H9 (cell line): ENCODE results near the gene PAPOLG. TPM values are rescaled to one million over a fixed set of nuclear protein-coding genes. Genes with fewer than 3 reads are reported as not detected.

Experiments
- DNase-seq: peaks from one replicate; pipeline ENCODE4 v3.0.0-alpha.2; 2017
- H2AFZ ChIP-seq: one replicate; pipeline ENCODE4 v1.6.1; 2013; ENCODE audit warnings: mild to moderate bottlenecking, low read length, control low read depth, moderate library complexity
- H2AK5ac ChIP-seq: 2 replicates; pipeline ENCODE4 v1.6.1; 2013; ENCODE audit warnings: low read length, control low read depth, mixed read lengths; ENCODE audit not compliant: insufficient read length
- H2BK120ac ChIP-seq: one replicate; pipeline ENCODE4 v1.6.1; 2013; ENCODE audit warnings: low read depth, mild to moderate bottlenecking, low read length, control low read depth, inconsistent platforms; ENCODE audit not compliant: poor library complexity, severe bottlenecking
- H2BK12ac ChIP-seq: 2 replicates; pipeline ENCODE4 v1.6.1; 2013; ENCODE audit warnings: low read length, control low read depth, mixed read lengths, low read depth; ENCODE audit not compliant: insufficient read length
- H2BK15ac ChIP-seq: 2 replicates; pipeline ENCODE4 v1.6.1; 2013; ENCODE audit warnings: low read depth, low read length, control low read depth
- H2BK20ac ChIP-seq: one replicate; pipeline ENCODE4 v1.6.1; 2013; ENCODE audit warnings: low read depth, mild to moderate bottlenecking, low read length, control low read depth, inconsistent platforms; ENCODE audit not compliant: poor library complexity, severe bottlenecking
- H2BK5ac ChIP-seq: 2 replicates; pipeline ENCODE4 v1.6.1; 2013; ENCODE audit warnings: low read length, control low read depth, mixed read lengths; ENCODE audit not compliant: insufficient read length
- H3K14ac ChIP-seq: 2 replicates; pipeline ENCODE4 v1.6.1; 2013; ENCODE audit warnings: low read length, control low read depth; ENCODE audit not compliant: insufficient read depth
- H3K18ac ChIP-seq: 2 replicates; pipeline ENCODE4 v1.6.1; 2013; ENCODE audit warnings: low read depth, mild to moderate bottlenecking, mixed read lengths, low read length, control low read depth; ENCODE audit not compliant: insufficient read length
- H3K23ac ChIP-seq: 2 replicates; pipeline ENCODE4 v1.6.1; 2013; ENCODE audit warnings: low read length, control low read depth, mixed read lengths, low read depth; ENCODE audit not compliant: insufficient read length
- H3K23me2 ChIP-seq: 2 replicates; pipeline ENCODE4 v1.6.1; 2013; ENCODE audit warnings: low read depth, mild to moderate bottlenecking, mixed read lengths, low read length, control low read depth; ENCODE audit not compliant: insufficient read length, poor library complexity, severe bottlenecking
- H3K27ac ChIP-seq: 2 replicates; pipeline ENCODE4 v1.5.1; 2013; ENCODE audit warnings: low read length, control low read depth, mixed read lengths, low read depth; ENCODE audit not compliant: insufficient read length
- H3K27me3 ChIP-seq: 2 replicates; pipeline ENCODE4 v1.6.1; 2013; ENCODE audit warnings: low read length, control low read depth, inconsistent platforms; ENCODE audit not compliant: insufficient read depth
- H3K4ac ChIP-seq: 2 replicates; pipeline ENCODE4 v1.6.1; 2013; ENCODE audit warnings: low read depth, mild to moderate bottlenecking, control low read depth, inconsistent platforms, low read length, moderate library complexity
- H3K4me1 ChIP-seq: 2 replicates; pipeline ENCODE4 v1.6.1; 2013; ENCODE audit warnings: low read length, control low read depth, inconsistent platforms; ENCODE audit not compliant: insufficient read depth
- H3K4me2 ChIP-seq: 2 replicates; pipeline ENCODE4 v1.6.1; 2013; ENCODE audit warnings: low read length, control low read depth, mixed read lengths; ENCODE audit not compliant: insufficient read length, insufficient read depth
- H3K56ac ChIP-seq: 2 replicates; pipeline ENCODE4 v1.6.1; 2013; ENCODE audit warnings: low read depth, mild to moderate bottlenecking, mixed read lengths, low read length, control low read depth; ENCODE audit not compliant: insufficient read length
- H3K79me1 ChIP-seq: 2 replicates; pipeline ENCODE4 v1.6.1; 2013; ENCODE audit warnings: low read depth, mild to moderate bottlenecking, moderate library complexity, low read length, control low read depth, inconsistent platforms; ENCODE audit not compliant: insufficient read depth, poor library complexity, severe bottlenecking
- H3K79me2 ChIP-seq: 2 replicates; pipeline ENCODE4 v1.6.1; 2013; ENCODE audit warnings: low read length, control low read depth, inconsistent platforms; ENCODE audit not compliant: insufficient read depth
- H3K9ac ChIP-seq: 2 replicates; pipeline ENCODE4 v1.6.1; 2013; ENCODE audit warnings: low read length, control low read depth, mixed read lengths; ENCODE audit not compliant: insufficient read length; ENCODE audit errors: extremely low read depth
- H3K9me3 ChIP-seq: one replicate; pipeline ENCODE4 v1.6.1; 2013; ENCODE audit warnings: low read depth, low read length, inconsistent platforms; ENCODE audit not compliant: control insufficient read depth
- H3T11ph ChIP-seq: one replicate; pipeline ENCODE4 v1.6.1; 2013; ENCODE audit warnings: mild to moderate bottlenecking, low read length, control low read depth, inconsistent platforms
- H4K20me1 ChIP-seq: one replicate; pipeline ENCODE4 v1.6.1; 2013; ENCODE audit not compliant: control insufficient read depth, insufficient read length, insufficient read depth
- H4K5ac ChIP-seq: 2 replicates; pipeline ENCODE4 v1.6.1; 2013; ENCODE audit warnings: low read depth, mild to moderate bottlenecking, mixed read lengths, low read length, control low read depth; ENCODE audit not compliant: insufficient read length
- H4K8ac ChIP-seq: replicated peaks from 2 replicates; pipeline ENCODE4 v1.6.1; 2013; ENCODE audit warnings: low read length, control low read depth, mixed read lengths, low read depth; ENCODE audit not compliant: insufficient read length
- H4K91ac ChIP-seq: 2 replicates; pipeline ENCODE4 v1.6.1; 2013; ENCODE audit warnings: low read depth, mild to moderate bottlenecking, moderate library complexity, mixed read lengths, low read length, control low read depth; ENCODE audit not compliant: insufficient read length
- H3K27ac Mint-ChIP-seq, 3 experiments: 2 replicates in 2 of 3; 3 replicates in 1 of 3; pipeline ENCODE4 v1.8.0; 2020 to 2021; ENCODE audit warnings: mixed read lengths in 3 of 3, mild to moderate bottlenecking in 1 of 3, moderate library complexity in 1 of 3
- H3K27me3 Mint-ChIP-seq: 2 replicates; pipeline ENCODE4 v1.8.0; 2021; ENCODE audit warnings: low read depth, mild to moderate bottlenecking, moderate library complexity, mixed read lengths
- H3K36me3 Mint-ChIP-seq, 3 experiments: 2 replicates in 2 of 3; 3 replicates in 1 of 3; pipeline ENCODE4 v1.8.0; 2020 to 2021; ENCODE audit warnings: low read depth in 3 of 3, mixed read lengths in 3 of 3; ENCODE audit not compliant: insufficient read depth in 1 of 3
- H3K4me1 Mint-ChIP-seq, 2 experiments: 2 replicates each; pipeline ENCODE4 v1.8.0; 2020; ENCODE audit warnings: mixed read lengths in 2 of 2
- H3K4me3 Mint-ChIP-seq, 2 experiments: 2 replicates in 1 of 2; 3 replicates in 1 of 2; pipeline ENCODE4 v1.8.0; 2020 to 2021; ENCODE audit warnings: mild to moderate bottlenecking in 2 of 2, mixed read lengths in 2 of 2, moderate library complexity in 1 of 2
- H3K9me3 Mint-ChIP-seq, 2 experiments: 2 replicates in 1 of 2; 3 replicates in 1 of 2; pipeline ENCODE4 v1.8.0; 2020; ENCODE audit warnings: mild to moderate bottlenecking in 2 of 2, mixed read lengths in 2 of 2, moderate library complexity in 1 of 2
- whole genome bisulfite sequencing: extraction: QIAGEN DNeasy Blood & Tissue Kit; methylation state at CpG from one replicate; pipeline ENCODE4 v1.1.7; 2013; ENCODE audit warnings: missing lambda C conversion rate, low lambda C conversion rate, mixed read lengths; ENCODE audit not compliant: insufficient read length; ENCODE audit errors: extremely low coverage; 5-methylcytosine and 5-hydroxymethylcytosine counted together
- total RNA-seq: library from RNA; stranded (reverse); gene quantifications from 2 replicates; pipeline ENCODE4 v1.2.1, GENCODE V29; 2021
- TF ChIP-seq, protein P1 (sequence below): fragments of 200-600 bp; sonication (generic); conservative IDR thresholded peaks from 3 replicates; pipeline ENCODE4 v1.8.0; 2021; ENCODE audit warnings: antibody characterized with exemption, mild to moderate bottlenecking

Gene PAPOLG
- total RNA-seq, 1 experiment from 2014 or later, result 19.2 TPM

DNA sequence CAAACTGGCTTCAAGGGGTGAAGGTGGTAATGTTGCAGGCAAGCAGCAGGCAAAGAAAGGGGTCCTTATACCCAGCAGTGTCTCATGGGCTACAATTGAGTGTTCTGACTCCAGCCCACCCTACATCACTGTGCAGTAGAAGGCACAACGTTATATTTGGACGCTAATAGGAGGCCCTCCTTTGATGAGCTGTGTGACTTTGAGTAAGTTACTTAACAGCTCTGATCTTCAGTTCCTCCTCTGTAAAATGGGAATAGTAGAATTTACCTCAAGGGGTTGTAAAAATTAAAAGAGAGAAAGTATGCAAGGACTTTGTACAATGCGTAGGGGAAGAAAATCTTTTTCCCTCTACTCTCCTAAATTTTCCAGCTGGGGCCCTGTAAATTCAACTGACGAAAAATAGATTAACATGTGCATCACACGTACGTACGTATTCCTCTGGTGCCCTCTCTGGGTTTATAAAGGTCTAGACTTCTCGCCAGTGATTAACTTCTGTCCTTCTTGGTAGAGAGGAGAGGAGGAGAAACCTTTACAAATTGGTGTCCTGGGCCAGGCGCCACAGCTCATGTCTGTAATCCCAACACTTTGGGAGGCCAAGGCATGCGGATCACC is 67.7 kb downstream of the PAPOLG start:
- no peak overlapping the region for H2BK5ac ChIP-seq
- no peak overlapping the region for H3K4ac ChIP-seq
- H3K4me1 ChIP-seq, result no peaks in the 10 kb centered on the region
- H3K27ac ChIP-seq, result no peak overlapping the region
- H2BK12ac ChIP-seq, result no peak overlapping the region
- no peak overlapping the region for H2BK120ac ChIP-seq
- no peak overlapping the region for H3T11ph ChIP-seq
- H4K91ac ChIP-seq, result no peak overlapping the region
- WGBS, result no CpG with 5 or more reads among the region's 10 CpGs
- Mint-ChIP-seq H3K4me1 (peaks cover 4 to 5% of the 10 kb centered on the region in 2 experiments; a peak in 1 of 4 replicates), H3K4me3 (no peak overlapping the region), H3K27ac (no peak overlapping the region), H3K9me3 (no peaks in the 10 kb centered on the region), H3K27me3 (peaks cover 19% of the 10 kb centered on the region), H3K36me3 (no peaks in the 10 kb centered on the region)
- H3K14ac ChIP-seq, result no peak overlapping the region
- peaks cover 2% of the 10 kb centered on the region for H3K23me2 ChIP-seq
- H4K5ac ChIP-seq, result no peak overlapping the region
- H3K9ac ChIP-seq, result no peak overlapping the region
- no peaks in the 10 kb centered on the region for H3K79me1 ChIP-seq
- no peak overlapping the region for H2BK15ac ChIP-seq
- no peak overlapping the region for H3K4me2 ChIP-seq
- no peak overlapping the region for H3K23ac ChIP-seq
- H4K20me1 ChIP-seq, result no peaks in the 10 kb centered on the region
- H2BK20ac ChIP-seq, result no peak overlapping the region
- TF ChIP-seq, protein P1, sequence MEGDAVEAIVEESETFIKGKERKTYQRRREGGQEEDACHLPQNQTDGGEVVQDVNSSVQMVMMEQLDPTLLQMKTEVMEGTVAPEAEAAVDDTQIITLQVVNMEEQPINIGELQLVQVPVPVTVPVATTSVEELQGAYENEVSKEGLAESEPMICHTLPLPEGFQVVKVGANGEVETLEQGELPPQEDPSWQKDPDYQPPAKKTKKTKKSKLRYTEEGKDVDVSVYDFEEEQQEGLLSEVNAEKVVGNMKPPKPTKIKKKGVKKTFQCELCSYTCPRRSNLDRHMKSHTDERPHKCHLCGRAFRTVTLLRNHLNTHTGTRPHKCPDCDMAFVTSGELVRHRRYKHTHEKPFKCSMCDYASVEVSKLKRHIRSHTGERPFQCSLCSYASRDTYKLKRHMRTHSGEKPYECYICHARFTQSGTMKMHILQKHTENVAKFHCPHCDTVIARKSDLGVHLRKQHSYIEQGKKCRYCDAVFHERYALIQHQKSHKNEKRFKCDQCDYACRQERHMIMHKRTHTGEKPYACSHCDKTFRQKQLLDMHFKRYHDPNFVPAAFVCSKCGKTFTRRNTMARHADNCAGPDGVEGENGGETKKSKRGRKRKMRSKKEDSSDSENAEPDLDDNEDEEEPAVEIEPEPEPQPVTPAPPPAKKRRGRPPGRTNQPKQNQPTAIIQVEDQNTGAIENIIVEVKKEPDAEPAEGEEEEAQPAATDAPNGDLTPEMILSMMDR, result no peak
- no peak for DNase-seq
- H3K9me3 ChIP-seq, result no peaks in the 10 kb centered on the region
- H3K79me2 ChIP-seq, result 0 out of 2 replicates have a peak, but pooled peaks cover 1% of the 10 kb centered on the region
- H3K18ac ChIP-seq, result no peak overlapping the region
- H2AK5ac ChIP-seq, result no peak overlapping the region
- H3K56ac ChIP-seq, result no peak overlapping the region
- no peaks in the 10 kb centered on the region for H3K27me3 ChIP-seq
- H2AFZ ChIP-seq, result no peak overlapping the region
- no peak overlapping the region for H4K8ac ChIP-seq
